Muscle layer of duodenum (tissue), 2 donors: ENCODE data around the gene PRR33.

Source experiments
- H3K27ac ChIP-seq: one replicate; pipeline ENCODE4 v1.7.0; 2013; ENCODE audit warnings: mild to moderate bottlenecking, low read length
- H3K27me3 ChIP-seq: one replicate; pipeline ENCODE4 v1.7.0; 2013; ENCODE audit warnings: low read depth, mild to moderate bottlenecking, control low read depth, low read length
- H3K36me3 ChIP-seq, 2 donors: one replicate each; pipeline ENCODE4 v1.7.0; 2013; ENCODE audit warnings: low read length in 2 of 2, control low read depth in 1 of 2, mild to moderate bottlenecking in 1 of 2; ENCODE audit not compliant: insufficient read depth in 2 of 2, control insufficient read depth in 1 of 2
- H3K4me1 ChIP-seq, 2 donors: one replicate each; pipeline ENCODE4 v1.7.0; 2013; ENCODE audit warnings: low read length in 2 of 2, mild to moderate bottlenecking in 2 of 2, control low read depth in 1 of 2, moderate library complexity in 1 of 2; ENCODE audit not compliant: insufficient read depth in 2 of 2, control insufficient read depth in 1 of 2
- H3K4me3 ChIP-seq, 2 donors: one replicate each; pipeline ENCODE4 v1.7.0; 2013; ENCODE audit warnings: low read length in 2 of 2, low read depth in 1 of 2, mild to moderate bottlenecking in 1 of 2
- H3K9me3 ChIP-seq, 2 donors: one replicate each; pipeline ENCODE4 v1.7.0; 2013; ENCODE audit warnings: low read length in 2 of 2, control low read depth in 1 of 2, mild to moderate bottlenecking in 1 of 2; ENCODE audit not compliant: control insufficient read depth in 1 of 2
- donor health status: healthy.

Gene PRR33

GRCh38 chr11:1919391-1920127 is 27.9 kb upstream of the PRR33 start, which contains the start of gene TNNT3:
Gene TNNT3, plus strand, starts transcription at chr11:1919703. Its CDS starts 3,172 bp downstream, at chr11:1922875.
- no peaks in the 10 kb centered on the region for H3K36me3 ChIP-seq
- no peaks in the 10 kb centered on the region for H3K27me3 ChIP-seq
- no peak within 1 kb of the TSS for H3K4me3 ChIP-seq
- peaks cover 0 to 17% of the 10 kb centered on the region in 2 donors for H3K4me1 ChIP-seq
- no peak within 1 kb of the TSS for H3K27ac ChIP-seq
- no peaks in the 10 kb centered on the region for H3K9me3 ChIP-seq

- Histone ChIP-seq H3K9me3 (no peaks in the 10 kb centered on the region), H3K27me3 (no peaks in the 10 kb centered on the region), H3K27ac (no peak overlapping the region), H3K36me3 (no peaks in the 10 kb centered on the region), H3K4me1 (peaks cover 0 to 17% of the 10 kb centered on the region in 2 donors), H3K4me3 (no peak overlapping the region)
Observed at GRCh38 chr11:1918436-1919315, 27.0 kb upstream of the PRR33 start.

- Histone ChIP-seq H3K9me3 (no peaks in the 10 kb centered on the region), H3K4me3 (no peak overlapping the region), H3K36me3 (no peaks in the 10 kb centered on the region), H3K27me3 (no peaks in the 10 kb centered on the region), H3K4me1 (peaks cover 0 to 14% of the 10 kb centered on the region in 2 donors), H3K27ac (no peak overlapping the region)
Observed at GRCh38 chr11:1917523-1918435, 26.1 kb upstream of the PRR33 start.

- Histone ChIP-seq H3K4me3 (no peak overlapping the region), H3K36me3 (no peaks in the 10 kb centered on the region), H3K9me3 (no peaks in the 10 kb centered on the region), H3K27ac (no peak overlapping the region), H3K27me3 (no peaks in the 10 kb centered on the region), H3K4me1 (peaks cover 0 to 7% of the 10 kb centered on the region in 2 donors)
Observed at GRCh38 chr11:1916986-1917522, 25.4 kb upstream of the PRR33 start.

- Histone ChIP-seq H3K36me3 (no peaks in the 10 kb centered on the region), H3K27ac (no peak overlapping the region), H3K27me3 (no peaks in the 10 kb centered on the region), H3K9me3 (no peaks in the 10 kb centered on the region), H3K4me3 (no peak overlapping the region), H3K4me1 (peaks cover 0 to 2% of the 10 kb centered on the region in 2 donors)
Observed at GRCh38 chr11:1916132-1916985, 24.7 kb upstream of the PRR33 start.

- H3K4me1 ChIP-seq, result no peaks in the 10 kb centered on the region
- no peaks in the 10 kb centered on the region for H3K27me3 ChIP-seq
- H3K36me3 ChIP-seq, result no peaks in the 10 kb centered on the region
- no peak overlapping the region for H3K27ac ChIP-seq
- no peaks in the 10 kb centered on the region for H3K9me3 ChIP-seq
- H3K4me3 ChIP-seq, result no peak overlapping the region
Observed at GRCh38 chr11:1915795-1916131, 24.1 kb upstream of the PRR33 start.

- no peaks in the 10 kb centered on the region for H3K9me3 ChIP-seq
- no peaks in the 10 kb centered on the region for H3K4me1 ChIP-seq
- no peak overlapping the region for H3K27ac ChIP-seq
- no peaks in the 10 kb centered on the region for H3K36me3 ChIP-seq
- H3K27me3 ChIP-seq, result no peaks in the 10 kb centered on the region
- H3K4me3 ChIP-seq, result no peak overlapping the region
Observed at GRCh38 chr11:1913271-1914060, 21.8 kb upstream of the PRR33 start.

GRCh38 chr11:1912289-1912878 is 20.7 kb upstream of the PRR33 start:
- Histone ChIP-seq H3K4me1 (no peaks in the 10 kb centered on the region), H3K27ac (no peak overlapping the region), H3K4me3 (no peak overlapping the region), H3K27me3 (no peaks in the 10 kb centered on the region), H3K36me3 (no peaks in the 10 kb centered on the region), H3K9me3 (no peaks in the 10 kb centered on the region)

GRCh38 chr11:1909524-1909923 is 17.8 kb upstream of the PRR33 start:
- Histone ChIP-seq H3K36me3 (no peaks in the 10 kb centered on the region), H3K27ac (no peak overlapping the region), H3K27me3 (no peaks in the 10 kb centered on the region), H3K9me3 (no peaks in the 10 kb centered on the region), H3K4me1 (no peaks in the 10 kb centered on the region), H3K4me3 (no peak overlapping the region)
